Right atrium auricular region (tissue), 2 donors: ENCODE results near the gene OR10H1. TPM values are rescaled to one million over a fixed set of nuclear protein-coding genes. Genes with fewer than 3 reads are reported as not detected.
"Not testable (repeated sequence)": the region's sequence is repeated elsewhere in the genome, so short reads cannot be mapped to it uniquely, and the experiment has no call there.

Experiments
- DNase-seq: peaks from one replicate; pipeline ENCODE4 v3.0.0-alpha.2; 2019; ENCODE audit warnings: low spot score
- H3K27ac ChIP-seq, 2 donors: fragments of 200-600 bp; sonication (generic); 1 replicate in 1 of 2; 2 replicates in 1 of 2; pipeline ENCODE4 v1.5.1; 2016 to 2019
- H3K27me3 ChIP-seq, 2 donors: fragments of 200-600 bp; sonication (generic); one replicate each; pipeline versions ENCODE4 v1.5.1 to v1.6.0; 2017 to 2019
- H3K36me3 ChIP-seq: fragments of 200-600 bp; sonication (generic); one replicate; pipeline ENCODE4 v1.5.1; 2016
- H3K4me1 ChIP-seq, 2 donors: fragments of 200-600 bp; sonication (generic); one replicate each; pipeline versions ENCODE4 v1.5.1 to v1.6.0; 2017 to 2019
- H3K4me3 ChIP-seq, 2 donors: fragments of 200-600 bp; sonication (generic); 1 replicate in 1 of 2; 2 replicates in 1 of 2; pipeline ENCODE4 v1.5.1; 2017 to 2019; ENCODE audit warnings: mild to moderate bottlenecking in 1 of 2, moderate library complexity in 1 of 2
- H3K9me3 ChIP-seq, 2 donors: fragments of 200-600 bp; sonication (generic); one replicate each; pipeline ENCODE4 v1.5.1; 2019
- total RNA-seq, 2 donors: library from RNA; depleted of rRNA; stranded (reverse); fragments of >200 nt; gene quantifications; one replicate each; pipeline ENCODE4 v1.1.0, GENCODE V29; 2016
- TF ChIP-seq, protein P1 (sequence below), 2 donors: fragments of 200-600 bp; sonication (generic); IDR thresholded peaks; one replicate each; pipeline ENCODE4 v1.5.1; 2019; ENCODE audit warnings: antibody characterized with exemption in 2 of 2

OR10H1 gene
- total RNA-seq, 2 donors from 2014 or later, result not detected

DNA sequence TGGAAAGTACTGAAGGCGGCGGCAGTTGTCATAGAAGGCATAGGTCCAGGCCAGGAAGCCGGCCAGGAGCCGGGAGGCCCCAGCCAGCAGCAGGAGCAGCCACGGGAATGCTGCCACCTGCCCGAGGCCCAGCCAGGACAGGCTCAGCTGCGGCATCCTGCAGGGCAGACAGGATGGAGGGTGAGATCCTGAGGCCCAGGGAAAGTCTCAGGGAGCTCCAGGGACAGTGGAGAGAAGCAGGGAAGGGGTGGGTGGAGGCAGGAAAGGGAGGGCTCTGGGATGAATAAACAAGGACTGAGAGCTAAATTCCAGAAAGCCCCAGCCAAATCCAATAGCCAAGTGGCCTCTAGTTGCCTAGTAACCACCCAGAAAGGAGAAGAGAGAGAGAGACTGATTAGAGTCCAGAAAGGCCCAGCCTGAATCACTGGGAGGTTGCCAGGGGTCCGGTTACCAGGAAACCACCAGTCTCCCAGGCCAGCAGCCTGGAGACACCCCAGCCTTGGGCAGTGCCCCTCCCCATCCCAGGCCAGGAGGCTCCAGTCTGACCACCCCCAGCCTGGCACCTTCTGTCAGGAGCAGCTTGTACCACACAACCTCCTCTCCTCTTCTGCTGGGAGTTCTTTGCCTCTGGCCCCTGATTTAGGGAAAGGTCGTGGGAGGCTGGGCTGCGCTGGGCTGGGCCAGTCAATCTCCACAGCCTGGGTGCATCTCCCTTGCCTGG is 35.5 kb downstream of the OR10H1 start:
- Histone ChIP-seq H3K9me3 (no peaks in the 10 kb centered on the region), H3K4me1 (peaks cover 0 to 16% of the 10 kb centered on the region in 2 donors), H3K27me3 (no peaks in the 10 kb centered on the region), H3K4me3 (peak overlapping the region in 1 of 2 donors; percentile 27), H3K36me3 (no peaks in the 10 kb centered on the region), H3K27ac (peak overlapping the region; percentile 39 to 73)
- TF ChIP-seq, protein P1, sequence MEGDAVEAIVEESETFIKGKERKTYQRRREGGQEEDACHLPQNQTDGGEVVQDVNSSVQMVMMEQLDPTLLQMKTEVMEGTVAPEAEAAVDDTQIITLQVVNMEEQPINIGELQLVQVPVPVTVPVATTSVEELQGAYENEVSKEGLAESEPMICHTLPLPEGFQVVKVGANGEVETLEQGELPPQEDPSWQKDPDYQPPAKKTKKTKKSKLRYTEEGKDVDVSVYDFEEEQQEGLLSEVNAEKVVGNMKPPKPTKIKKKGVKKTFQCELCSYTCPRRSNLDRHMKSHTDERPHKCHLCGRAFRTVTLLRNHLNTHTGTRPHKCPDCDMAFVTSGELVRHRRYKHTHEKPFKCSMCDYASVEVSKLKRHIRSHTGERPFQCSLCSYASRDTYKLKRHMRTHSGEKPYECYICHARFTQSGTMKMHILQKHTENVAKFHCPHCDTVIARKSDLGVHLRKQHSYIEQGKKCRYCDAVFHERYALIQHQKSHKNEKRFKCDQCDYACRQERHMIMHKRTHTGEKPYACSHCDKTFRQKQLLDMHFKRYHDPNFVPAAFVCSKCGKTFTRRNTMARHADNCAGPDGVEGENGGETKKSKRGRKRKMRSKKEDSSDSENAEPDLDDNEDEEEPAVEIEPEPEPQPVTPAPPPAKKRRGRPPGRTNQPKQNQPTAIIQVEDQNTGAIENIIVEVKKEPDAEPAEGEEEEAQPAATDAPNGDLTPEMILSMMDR (IDR thresholded peaks at IDR 0.05), result no peak
- peak; percentile 82 for DNase-seq

DNA sequence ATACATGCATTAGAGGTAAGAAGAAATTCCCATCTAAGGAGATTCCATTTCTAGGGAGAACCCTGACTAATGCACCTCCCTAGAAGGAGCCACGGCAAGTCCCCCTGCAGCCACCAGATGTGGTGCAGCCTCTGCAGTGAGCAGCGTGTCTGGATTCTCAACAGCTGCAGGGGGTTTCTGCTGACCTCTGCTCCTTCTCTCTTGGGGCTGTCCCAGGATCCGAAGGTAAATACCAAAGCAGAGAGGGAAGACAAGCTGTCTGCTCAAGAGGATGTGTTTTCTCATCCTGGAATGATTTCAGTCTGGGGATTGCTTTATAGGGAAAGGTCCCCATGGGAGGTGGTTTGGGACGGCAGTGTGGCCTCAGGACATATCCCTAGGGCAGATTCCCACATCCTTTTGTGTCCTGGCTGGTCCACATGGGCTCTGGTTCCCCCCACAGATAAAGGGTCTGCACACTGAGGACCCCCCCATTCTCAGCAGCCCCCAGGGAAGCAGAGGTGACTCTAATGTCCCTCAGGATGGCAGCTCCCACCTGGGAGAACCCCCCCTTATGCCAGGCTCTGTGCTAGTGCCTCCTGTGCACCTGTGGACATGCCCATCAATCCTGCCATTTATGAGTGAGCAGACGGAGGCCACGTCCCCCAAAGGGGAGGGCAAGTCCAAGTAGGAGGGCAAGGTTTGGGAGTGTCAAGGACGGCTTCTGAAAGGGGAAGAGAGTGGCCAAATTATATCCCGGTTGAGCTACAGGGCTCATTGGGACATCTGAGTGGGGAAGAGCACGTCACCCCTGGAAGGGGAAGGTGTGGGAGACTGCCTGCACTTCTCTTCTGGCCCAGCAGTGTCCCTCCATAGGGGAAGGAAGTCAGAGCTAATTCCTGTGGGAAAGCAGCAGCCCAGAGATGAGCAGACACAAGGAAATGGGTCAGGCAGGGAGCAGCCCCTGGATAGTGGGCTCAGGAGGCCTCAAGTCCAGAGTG is 38.2 kb downstream of the OR10H1 start:
- H3K9me3 ChIP-seq, result no peaks in the 10 kb centered on the region
- H3K36me3 ChIP-seq, result no peaks in the 10 kb centered on the region
- DNase-seq, result no peak
- H3K27ac ChIP-seq, result no peak overlapping the region
- no peak overlapping the region for H3K4me3 ChIP-seq
- H3K4me1 ChIP-seq, result peaks cover 0 to 16% of the 10 kb centered on the region in 2 donors
- no peaks in the 10 kb centered on the region for H3K27me3 ChIP-seq
- TF ChIP-seq, protein P1 (IDR thresholded peaks at IDR 0.05), result no peak

DNA sequence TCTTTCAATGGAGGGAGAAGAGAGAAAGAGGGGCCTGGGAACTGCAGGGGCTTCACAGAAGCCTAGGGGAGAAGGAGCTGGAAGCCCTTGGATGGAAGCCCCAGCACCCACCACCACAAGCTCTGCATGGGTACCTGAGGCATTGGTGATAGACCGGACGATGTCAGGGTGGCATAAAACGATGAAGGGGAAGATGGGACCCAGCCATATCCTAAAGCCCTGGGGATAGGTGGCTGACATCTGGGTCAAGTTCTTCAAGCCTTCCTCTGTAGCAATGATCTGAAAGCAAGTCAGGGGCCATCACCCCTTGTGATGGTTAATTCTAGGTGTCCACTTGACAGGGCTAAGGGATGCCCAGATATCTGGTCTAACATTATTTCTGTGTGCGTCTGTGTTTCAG is 39.2 kb downstream of the OR10H1 start:
- no peak for DNase-seq
- H3K4me1 ChIP-seq, result peaks cover 0 to 16% of the 10 kb centered on the region in 2 donors
- TF ChIP-seq, protein P1 (IDR thresholded peaks at IDR 0.05), result no peak
- H3K36me3 ChIP-seq, result no peaks in the 10 kb centered on the region
- H3K27me3 ChIP-seq, result no peaks in the 10 kb centered on the region
- H3K9me3 ChIP-seq, result no peaks in the 10 kb centered on the region
- no peak overlapping the region for H3K4me3 ChIP-seq
- H3K27ac ChIP-seq, result no peak overlapping the region

DNA sequence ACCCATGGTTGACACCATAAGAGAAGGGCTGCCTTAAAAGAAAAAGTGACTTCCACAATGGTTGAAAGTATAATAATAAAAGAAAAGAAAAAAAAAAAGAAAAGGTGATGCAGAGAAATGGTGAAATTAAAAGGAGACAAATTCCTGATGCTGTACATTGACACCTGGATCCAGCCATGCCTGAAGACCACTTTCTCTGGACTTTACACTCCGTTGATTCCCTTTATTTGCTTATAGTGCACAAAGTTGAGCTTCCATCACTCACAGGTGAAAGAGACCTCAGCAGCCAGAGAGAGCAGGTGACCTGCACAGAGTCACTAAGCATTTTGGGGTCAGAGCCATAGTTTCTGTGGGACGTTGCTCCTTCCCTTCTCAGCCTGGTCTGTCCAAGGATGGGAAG is 40.2 kb downstream of the OR10H1 start:
- TF ChIP-seq, protein P1 (IDR thresholded peaks at IDR 0.05), result no peak

DNA sequence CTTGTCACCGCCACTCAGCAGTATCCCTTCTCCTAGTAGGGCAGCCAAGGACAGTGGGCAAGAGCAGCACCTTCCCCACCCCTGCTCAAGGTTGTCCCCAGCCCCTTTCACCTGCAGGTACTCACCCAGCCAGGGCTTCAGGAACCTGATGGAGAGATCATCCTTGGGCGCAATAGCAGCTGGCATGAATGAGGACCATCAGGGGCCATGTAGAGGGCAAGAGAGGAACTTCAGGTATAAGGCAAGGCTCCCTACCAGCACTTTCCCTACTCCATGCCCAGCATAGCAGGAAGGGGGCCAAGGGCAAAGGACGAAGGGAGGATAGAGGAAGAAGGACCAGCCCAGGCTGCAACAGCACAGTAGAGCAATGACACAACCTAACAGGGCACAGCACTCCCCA is 41.3 kb downstream of the OR10H1 start:
- not testable (repeated sequence) for H3K9me3 ChIP-seq, H3K4me1 ChIP-seq, H3K27ac ChIP-seq, H3K36me3 ChIP-seq, H3K4me3 ChIP-seq, H3K27me3 ChIP-seq, DNase-seq

More for the DNA sequence above, 40.2 kb downstream of the OR10H1 start:
- no peaks in the 10 kb centered on the region for H3K9me3 ChIP-seq
- H3K36me3 ChIP-seq, result no peaks in the 10 kb centered on the region
- DNase-seq, result no peak
- peaks cover 0 to 9% of the 10 kb centered on the region in 2 donors for H3K4me1 ChIP-seq
- no peak overlapping the region for H3K4me3 ChIP-seq
- no peaks in the 10 kb centered on the region for H3K27me3 ChIP-seq
- H3K27ac ChIP-seq, result no peak overlapping the region

DNA sequence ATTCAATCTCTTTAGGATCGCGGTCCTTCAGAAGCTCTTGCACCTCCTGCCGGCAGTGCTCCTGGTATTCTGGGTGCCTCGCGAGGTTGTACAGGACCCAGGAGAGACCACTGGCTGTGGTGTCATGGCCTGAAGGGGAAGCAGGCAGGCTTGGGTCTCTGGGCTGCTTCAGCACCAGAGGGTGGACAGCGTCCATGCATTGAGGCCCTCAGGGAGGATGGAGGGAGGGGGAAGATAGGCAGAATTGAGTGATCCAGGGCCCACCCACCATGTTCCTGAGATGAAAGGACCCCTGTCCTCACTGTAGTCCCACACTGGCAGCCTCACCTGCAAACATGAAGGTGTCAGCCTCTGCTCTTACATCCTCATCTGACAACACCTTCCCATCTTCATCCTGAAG is 45.9 kb downstream of the OR10H1 start:
- no peak overlapping the region for H3K27ac ChIP-seq
- H3K4me3 ChIP-seq, result no peak overlapping the region
- no peaks in the 10 kb centered on the region for H3K27me3 ChIP-seq
- TF ChIP-seq, protein P1 (IDR thresholded peaks at IDR 0.05), result no peak
- no peaks in the 10 kb centered on the region for H3K36me3 ChIP-seq
- DNase-seq, result no peak
- H3K4me1 ChIP-seq, result no peaks in the 10 kb centered on the region
- peaks cover 0 to 5% of the 10 kb centered on the region in 2 donors for H3K9me3 ChIP-seq
